GM10847 (cell line): ENCODE measurements around the gene P2RX6.

Experiments used
- POLR2A ChIP-seq: IDR thresholded peaks from 2 replicates; pipeline ENCODE4 v1.6.1; 2011; ENCODE audit not compliant: insufficient read length; ENCODE audit errors: extremely low read depth

The P2RX6 gene

GRCh38 chr22:21030621-21031544, 15.9 kb downstream of the P2RX6 start:
- no peak for TF ChIP-seq POLR2A

- TF ChIP-seq POLR2A, result no peak
Observed at GRCh38 chr22:21031545-21032036, 16.6 kb downstream of the P2RX6 start.

- TF ChIP-seq POLR2A, result no peak
Observed at GRCh38 chr22:21032037-21032867, 17.3 kb downstream of the P2RX6 start, which contains the start of gene SLC7A4. TSS of gene SLC7A4 (minus strand) at chr22:21032561. CDS start at chr22:21031812, 749 bp downstream.

GRCh38 chr22:21032868-21033688, 18.1 kb downstream of the P2RX6 start:
- TF ChIP-seq POLR2A, result no peak

GRCh38 chr22:21033895-21034294, 18.9 kb downstream of the P2RX6 start:
- TF ChIP-seq POLR2A, result no peak

- TF ChIP-seq POLR2A, result no peak
Observed at GRCh38 chr22:21034989-21035388, 20.0 kb downstream of the P2RX6 start.

GRCh38 chr22:21038405-21038804, 23.4 kb downstream of the P2RX6 start:
- TF ChIP-seq POLR2A, result no peak

GRCh38 chr22:21041937-21042336, 27.0 kb downstream of the P2RX6 start:
- no peak for TF ChIP-seq POLR2A

- no peak for TF ChIP-seq POLR2A
Observed at GRCh38 chr22:21042978-21043859, 28.3 kb downstream of the P2RX6 start.

- TF ChIP-seq POLR2A, result no peak
Observed at GRCh38 chr22:21043860-21044535, 29.0 kb downstream of the P2RX6 start.

- no peak for TF ChIP-seq POLR2A
Observed at GRCh38 chr22:21044931-21045584, 30.1 kb downstream of the P2RX6 start.

GRCh38 chr22:21045585-21046294, 30.8 kb downstream of the P2RX6 start, which contains the start of gene LRRC74B:
TSS of gene LRRC74B (plus strand) at chr22:21045946. CDS start at chr22:21045987, 41 bp downstream.
- no peak for TF ChIP-seq POLR2A

- TF ChIP-seq POLR2A, result no peak
Observed at GRCh38 chr22:21047035-21047661, 32.2 kb downstream of the P2RX6 start.
